ENCODE data around the gene HSFX3. TPM values are rescaled to one million over a fixed set of nuclear protein-coding genes. Genes with fewer than 3 reads are reported as not detected.
"Not testable (repeated sequence)": the region's sequence is repeated elsewhere in the genome, so short reads cannot be mapped to it uniquely, and the experiment has no call there.

Gene HSFX3
- total and polyA plus RNA-seq, 2 of the 13 experiments (the other 11 are each of a cell fraction or from before 2014, with no cell fraction given), result not detected

GRCh38 chrX:149573456-149573855, 23.7 kb upstream of the HSFX3 start:
- ATAC-seq; CTCF ChIA-PET (ENCODE audit: low intra/inter-chr PET ratio, low total read pairs); H3K79me2 ChIP-seq (ENCODE audit: insufficient read depth, low read length); H3K27ac ChIP-seq (ENCODE audit: extremely low read length, insufficient read depth, low read length); BruUV-seq (replicated peaks); intact Hi-C loops (cut with micrococcal nuclease; ENCODE audit: unreplicated experiment); POLR2A ChIA-PET; H3K4me1 ChIP-seq (ENCODE audit: insufficient read depth, low read length); FAIRE-seq; H3K9me3 ChIP-seq (ENCODE audit: low read length); H3K9ac ChIP-seq (ENCODE audit: insufficient read depth, low read depth, low read length); H4K20me1 ChIP-seq (ENCODE audit: insufficient read depth, low read length); H3K27me3 ChIP-seq (ENCODE audit: control insufficient read depth in 1 of 2, insufficient read depth in 2 of 2, low read length in 2 of 2); DNase-seq (ENCODE audit: low spot score); H3K4me2 ChIP-seq (ENCODE audit: low read depth, low read length); H2AFZ ChIP-seq (ENCODE audit: low read length); H3K36me3 ChIP-seq (replicated peaks in 1 of 2; ENCODE audit: control insufficient read depth in 1 of 2, insufficient read depth in 2 of 2, low read length in 2 of 2); H3K4me3 ChIP-seq (replicated peaks in 1 of 3; ENCODE audit: insufficient read depth in 1 of 3, low read depth in 2 of 3, low read length in 3 of 3); in situ Hi-C loops (cut with HindIII; ENCODE audit: extremely low pct_ligation_motif_present, low pct_unique_long_range_greater_than_20kb): not testable (repeated sequence)
- no CpG with 5 or more reads among the region's 1 CpG for WGBS (ENCODE audit: low lambda C conversion rate)

- DNase-seq (ENCODE audit: low spot score) (no peak), ATAC-seq (no peak), FAIRE-seq (no peak)
- BruUV-seq (replicated peaks), result no TSS peak
- no peaks in the 10 kb centered on the region for H3K36me3 ChIP-seq (replicated peaks in 1 of 2; ENCODE audit: control insufficient read depth in 1 of 2, insufficient read depth in 2 of 2, low read length in 2 of 2)
- H3K4me1 ChIP-seq (ENCODE audit: insufficient read depth, low read length), result no peaks in the 10 kb centered on the region
- H3K27me3 ChIP-seq (ENCODE audit: control insufficient read depth in 1 of 2, insufficient read depth in 2 of 2, low read length in 2 of 2), result no peaks in the 10 kb centered on the region
- H3K4me2 ChIP-seq (ENCODE audit: low read depth, low read length), result no peak overlapping the region
- H3K27ac ChIP-seq (ENCODE audit: extremely low read length, insufficient read depth, low read length), result no peak overlapping the region
- H3K9me3 ChIP-seq (ENCODE audit: low read length), result no peaks in the 10 kb centered on the region
- H3K4me3 ChIP-seq (replicated peaks in 1 of 3; ENCODE audit: insufficient read depth in 1 of 3, low read depth in 2 of 3, low read length in 3 of 3), result no peak overlapping the region
- H3K9ac ChIP-seq (ENCODE audit: insufficient read depth, low read depth, low read length), result no peak overlapping the region
- in situ Hi-C loops (cut with HindIII; ENCODE audit: extremely low pct_ligation_motif_present, low pct_unique_long_range_greater_than_20kb) (no loop called here), intact Hi-C loops (cut with micrococcal nuclease; ENCODE audit: unreplicated experiment) (no loop called here)
- POLR2A ChIA-PET, result no interaction called here
- WGBS (ENCODE audit: low lambda C conversion rate), result no CpG with 5 or more reads among the region's 1 CpG
- no peak overlapping the region for H2AFZ ChIP-seq (ENCODE audit: low read length)
- TF ChIP-seq ZNF670 (CRISPR knock-in tag; IDR thresholded peaks at IDR 0.05; ENCODE audit: borderline replicate concordance) (no peak), MAFF (IDR thresholded peaks at IDR 0.05; ENCODE audit: low read depth, low read length) (0 out of 2 replicates have a peak, but pooled peaks have one; percentile 46), MAFK (conservative IDR thresholded peaks at IDR 0.05 in 1 of 2, IDR thresholded peaks at IDR 0.05 in 1 of 2; ENCODE audit: low read length in 2 of 2) (peak; percentile 19 to 63; a peak in 2 of 4 replicates), RAD21 (CRISPR knock-in tag; IDR thresholded peaks at IDR 0.05) (no peak)
- H4K20me1 ChIP-seq (ENCODE audit: insufficient read depth, low read length), result no peaks in the 10 kb centered on the region
- H3K79me2 ChIP-seq (ENCODE audit: insufficient read depth, low read length), result no peaks in the 10 kb centered on the region
- CTCF ChIA-PET (ENCODE audit: low intra/inter-chr PET ratio, low total read pairs), result no interaction called here
Observed at GRCh38 chrX:149572743-149573142, 23.0 kb upstream of the HSFX3 start.
